H4 (cell line): ENCODE data around the gene SLC25A41. TPM values are rescaled to one million over a fixed set of nuclear protein-coding genes. Genes with fewer than 3 reads are reported as not detected.

Source experiments
- DNase-seq: peaks from one replicate; pipeline ENCODE4 v3.0.0-alpha.2; 2015; ENCODE audit warnings: low spot score
- total RNA-seq: library from RNA; depleted of rRNA; stranded (reverse); fragments of >200 nt; shearing (Covaris generic); gene quantifications from 2 replicates; pipeline ENCODE4 v1.2.3, GENCODE V29; 2014

The SLC25A41 gene
- total RNA-seq, 1 experiment from 2014 or later, result not detected

DNA sequence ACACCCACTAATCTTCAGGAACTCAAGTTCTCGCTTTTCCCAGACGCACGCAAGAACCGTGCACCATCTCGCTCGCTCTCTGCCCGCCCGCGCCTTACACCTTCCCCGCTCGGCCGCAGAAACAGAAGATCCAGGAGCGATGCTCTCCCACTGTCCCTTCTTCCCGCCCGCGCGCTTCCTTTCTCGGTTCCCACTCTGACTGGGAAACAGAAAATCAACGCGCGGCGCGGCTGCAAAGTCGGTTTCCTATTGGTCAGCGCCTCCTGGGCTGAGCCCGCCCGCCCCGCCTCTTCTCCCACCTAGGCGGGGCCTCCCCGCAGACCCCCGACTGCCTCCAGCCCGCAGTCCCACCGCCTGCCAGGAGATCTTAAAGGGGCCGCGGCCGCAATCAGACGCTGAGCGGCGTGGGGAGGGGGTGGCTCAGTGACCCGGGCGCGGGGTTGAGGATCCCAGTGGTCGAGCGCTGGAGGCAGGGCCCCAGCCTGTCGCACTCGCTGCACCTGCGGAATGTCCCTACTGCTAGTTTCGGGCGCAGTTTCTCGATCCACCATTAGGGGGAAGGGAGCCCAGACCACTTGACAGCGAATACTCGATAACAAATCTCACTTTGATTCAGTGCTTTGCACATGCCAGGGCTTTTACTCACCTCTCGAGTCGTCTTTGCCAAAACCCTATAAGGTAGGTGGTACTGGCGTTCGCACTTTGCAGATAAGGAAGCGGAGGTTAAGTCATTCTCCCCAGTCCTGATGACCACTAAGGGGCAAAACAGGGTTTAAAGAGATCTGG, 26.7 kb upstream of the SLC25A41 start:
- peak; percentile 92 for DNase-seq

DNA sequence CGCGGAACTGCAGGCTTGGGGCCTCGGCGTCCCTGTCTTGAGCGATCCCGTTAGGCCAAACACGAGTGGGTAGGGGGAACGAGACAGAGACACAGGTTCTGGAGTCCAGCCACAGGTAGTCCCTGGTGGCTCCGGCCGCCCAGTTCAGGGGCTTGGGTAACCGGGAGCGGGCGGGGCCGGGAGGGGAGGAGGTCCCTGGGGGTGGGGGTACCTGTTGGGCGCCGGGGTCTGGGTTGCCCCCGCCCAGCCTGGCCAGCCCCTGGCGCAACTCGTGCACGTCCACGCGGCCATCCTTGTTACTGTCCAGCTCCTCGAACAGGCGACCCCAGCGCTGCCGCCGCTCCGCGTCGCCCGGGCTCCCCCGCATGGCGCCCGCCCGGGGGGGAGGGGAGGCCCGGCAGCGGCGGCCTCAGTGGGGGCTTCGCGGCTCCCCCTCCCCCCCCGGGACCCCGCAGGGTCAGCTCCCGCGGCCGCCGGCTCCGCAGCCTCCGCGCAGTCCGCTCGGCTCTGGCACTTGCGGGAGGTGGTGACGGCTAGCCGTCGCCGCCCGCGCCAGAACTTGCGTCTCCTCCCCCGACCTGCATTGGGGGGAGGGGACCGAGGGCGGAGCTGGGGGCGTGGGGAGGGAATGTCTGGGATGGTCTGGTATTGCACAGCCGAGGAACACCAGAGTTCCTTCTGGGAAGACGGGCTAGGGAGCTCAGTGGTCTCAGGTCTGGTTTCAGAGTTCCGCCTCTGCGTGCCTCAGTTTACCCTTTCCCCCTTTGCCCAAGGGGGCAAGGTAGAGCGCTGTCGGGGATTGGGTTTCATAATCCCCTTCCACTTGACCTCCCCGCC, 25.9 kb upstream of the SLC25A41 start, which contains the start of gene SLC25A23:
TSS of gene SLC25A23 (minus strand) at position 531 of the 837 bp plus-strand sequence. CDS start at position 367, 164 bp downstream.
- DNase-seq, result peak; percentile 53

DNA sequence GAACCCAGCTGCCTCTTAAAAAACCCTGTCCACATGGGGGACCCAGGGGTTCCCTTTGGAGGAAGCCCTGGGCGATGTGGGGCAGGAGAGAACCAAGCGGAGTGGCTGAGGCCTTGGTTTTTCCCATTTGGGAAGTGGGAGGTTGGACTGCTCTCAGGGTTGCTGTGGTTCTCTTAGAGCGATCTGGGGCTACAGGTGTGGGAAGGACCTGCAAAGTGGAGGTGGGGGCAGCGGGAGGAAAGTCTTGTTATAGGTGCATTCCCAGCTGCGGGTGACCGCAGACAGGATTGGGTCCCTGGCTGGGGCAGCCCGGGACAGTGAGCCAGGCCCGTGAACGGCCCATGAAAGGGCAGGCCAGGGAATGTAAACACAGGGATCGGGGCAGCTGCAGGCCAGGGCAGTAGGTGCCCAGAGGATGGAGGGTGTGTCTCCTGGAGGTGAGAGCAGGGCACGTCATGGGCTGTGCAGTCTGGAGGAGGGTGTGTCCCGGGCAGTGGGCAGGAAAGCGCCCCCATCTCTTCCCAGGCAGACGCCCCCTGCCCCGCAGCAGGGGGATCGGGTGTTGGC, 25.2 kb upstream of the SLC25A41 start:
- DNase-seq, result no peak

DNA sequence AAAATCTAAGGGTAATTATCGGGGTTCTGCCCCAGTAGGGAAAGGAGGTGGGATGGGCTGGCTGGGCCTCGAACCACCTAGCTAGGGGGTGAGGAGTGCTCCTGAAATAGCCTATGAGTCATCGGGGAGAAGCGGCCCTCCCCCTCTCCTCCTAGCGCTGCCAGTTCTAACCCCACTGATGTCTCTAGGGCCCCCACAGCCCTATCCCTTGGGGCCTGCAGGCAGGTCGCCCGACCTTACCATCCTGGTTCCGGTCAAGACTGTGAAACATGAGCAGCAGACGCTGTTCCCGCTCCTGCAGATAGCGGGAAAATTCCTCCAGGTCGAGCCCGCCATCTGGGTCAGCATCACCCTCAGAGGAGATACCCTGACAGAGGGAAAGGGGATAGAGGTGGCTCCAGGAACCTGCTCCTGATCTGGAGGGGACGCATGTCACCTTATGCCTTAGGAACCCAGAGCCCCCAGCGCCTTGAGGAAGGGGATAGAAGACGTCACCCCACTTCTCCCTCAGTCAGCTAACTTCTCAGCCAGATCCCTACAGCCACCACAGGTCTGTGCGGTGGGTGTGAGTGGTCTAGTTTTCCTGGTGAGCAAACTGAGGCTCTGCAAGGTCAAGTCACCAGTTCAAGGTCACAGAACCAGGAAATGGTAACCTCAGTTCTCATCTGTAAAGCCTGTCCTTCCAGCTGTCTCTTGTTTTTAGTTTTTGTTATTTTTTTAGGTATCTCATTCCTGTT, 24.6 kb upstream of the SLC25A41 start:
- DNase-seq, result no peak

DNA sequence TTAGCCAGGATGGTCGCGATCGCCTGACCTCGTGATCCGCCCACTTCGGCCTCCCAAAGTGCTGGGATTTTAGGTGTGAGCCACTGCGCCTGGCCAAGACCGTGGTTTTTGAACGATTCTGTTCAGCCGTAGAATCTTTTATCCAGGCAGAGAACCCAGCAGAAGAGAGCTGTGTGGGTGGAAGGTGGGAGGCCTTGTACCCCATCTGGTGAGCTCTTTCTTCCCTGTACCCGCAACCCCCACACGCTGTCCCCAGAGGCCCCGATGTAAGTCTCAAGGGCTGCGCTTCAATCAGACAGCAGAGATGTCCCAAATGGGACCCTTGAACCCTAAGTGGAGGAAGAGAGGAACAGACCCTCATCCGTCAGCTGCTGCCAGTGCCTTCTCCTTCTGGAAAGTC, 22.4 kb upstream of the SLC25A41 start:
- DNase-seq, result no peak

DNA sequence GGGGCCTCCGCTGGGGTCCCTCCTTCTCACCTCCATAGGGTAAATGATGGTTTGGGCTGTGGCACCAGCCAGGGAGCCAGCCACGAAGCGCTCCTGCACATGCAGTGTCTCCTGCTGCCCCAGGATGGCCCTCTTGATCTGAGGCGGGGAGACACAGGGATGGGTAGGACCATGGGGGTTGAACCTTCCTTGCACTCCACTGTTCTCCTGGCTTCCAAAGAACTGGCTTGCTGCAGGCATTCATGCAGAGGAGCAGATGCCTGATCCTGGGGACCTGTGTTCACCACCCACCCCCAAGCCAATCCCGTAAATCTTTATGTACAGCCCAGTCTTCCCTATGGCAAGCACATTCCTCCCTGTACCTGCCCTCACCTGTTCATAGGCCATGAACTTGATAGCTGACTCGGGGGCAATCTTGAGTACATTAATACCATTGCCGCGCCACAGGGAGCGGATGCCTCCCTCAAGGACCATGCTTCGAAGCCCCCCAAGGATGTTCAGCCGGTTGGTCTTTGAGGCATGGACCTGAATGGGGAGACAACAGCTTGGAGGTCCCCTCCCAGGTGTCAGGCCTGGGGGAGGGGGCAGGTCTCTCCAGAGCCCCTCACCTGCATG, 20.5 kb upstream of the SLC25A41 start:
- DNase-seq, result no peak

DNA sequence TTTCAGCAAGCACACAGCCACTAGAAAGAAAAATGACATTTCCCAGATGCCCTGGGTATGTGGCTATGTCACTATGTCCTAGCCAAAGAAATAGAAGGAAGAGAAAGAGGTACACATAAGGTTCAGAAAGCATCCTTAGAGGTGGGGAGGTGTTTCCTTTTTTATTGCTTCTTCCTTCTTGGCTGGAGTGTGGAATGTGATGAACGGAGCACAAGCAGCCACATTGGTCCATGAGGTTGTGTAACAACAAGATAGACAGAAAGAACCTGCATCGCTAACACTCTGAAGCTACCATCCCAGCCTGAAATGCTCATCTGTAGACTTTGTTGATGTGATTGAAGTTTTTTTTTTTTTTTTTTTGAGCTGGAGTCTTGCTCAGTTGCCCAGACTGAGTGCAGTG, 19.3 kb upstream of the SLC25A41 start:
- no peak for DNase-seq

DNA sequence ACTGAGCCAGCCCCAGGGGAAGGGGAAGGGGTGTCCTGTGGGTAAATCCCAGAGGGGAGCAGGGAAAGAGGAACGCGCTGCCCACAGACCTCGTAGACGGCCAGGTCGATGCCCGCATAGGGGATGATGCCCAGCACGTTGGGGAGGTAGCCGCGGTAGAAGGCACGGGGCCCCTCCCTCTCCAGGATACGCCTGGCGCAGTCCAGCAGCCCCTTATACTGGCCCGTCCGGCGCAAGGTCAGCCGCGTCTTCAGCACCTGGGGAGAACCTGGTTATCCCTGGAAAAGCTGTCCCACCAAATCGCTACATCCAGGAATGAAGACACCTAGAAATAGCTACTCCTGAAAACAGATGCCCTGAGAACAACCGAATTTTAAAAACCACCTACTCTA, 18.7 kb upstream of the SLC25A41 start:
- no peak for DNase-seq

DNA sequence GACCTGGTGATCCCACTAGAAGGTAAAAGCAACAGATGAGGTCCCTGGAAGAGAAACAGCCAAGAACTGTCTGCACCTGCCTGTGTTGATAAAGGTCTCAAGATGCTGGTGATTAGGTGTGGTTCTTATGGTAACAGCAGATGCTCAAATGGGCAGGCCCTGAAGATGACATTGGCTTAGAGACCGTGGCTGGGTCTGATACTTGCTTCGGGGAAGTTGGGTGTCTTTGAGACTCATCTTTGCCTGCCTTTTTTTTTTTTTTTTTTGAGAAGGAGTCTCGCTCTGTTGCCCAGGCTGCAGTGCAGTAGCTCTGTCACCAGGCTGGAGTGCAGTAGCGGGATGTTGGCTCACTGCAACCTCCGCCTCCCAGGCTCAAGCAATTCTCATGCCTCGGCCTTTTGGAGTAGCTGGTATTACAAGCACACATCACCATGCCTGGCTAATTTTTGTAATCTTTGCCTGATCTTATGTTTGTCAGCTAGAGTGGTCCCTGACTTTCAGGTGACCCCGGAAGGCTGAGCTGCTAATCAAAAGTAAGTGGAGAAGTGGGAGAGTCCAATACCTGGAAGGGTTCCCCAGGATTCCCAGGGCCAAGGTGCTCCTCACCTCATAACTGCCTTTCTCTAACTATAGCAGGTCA, 18.1 kb upstream of the SLC25A41 start:
- no peak for DNase-seq

DNA sequence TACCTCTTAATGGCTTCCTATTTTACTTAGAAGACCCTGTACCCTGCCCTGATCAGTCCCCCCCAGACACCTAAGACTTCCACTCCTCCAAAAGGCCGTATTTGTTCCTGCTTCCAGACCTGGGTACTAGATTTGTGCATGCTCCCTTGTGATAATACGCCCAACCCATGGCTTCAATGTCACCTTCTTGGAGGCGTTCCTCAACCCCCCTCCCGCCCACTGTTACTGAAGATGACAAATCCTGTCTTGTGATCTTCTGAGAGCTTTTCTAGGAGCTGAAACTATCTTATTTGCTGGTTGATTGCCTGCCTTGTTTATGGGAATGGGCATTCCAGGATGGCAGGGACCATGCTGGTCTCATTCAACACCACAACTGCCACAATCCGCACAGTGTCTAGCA, 16.6 kb upstream of the SLC25A41 start:
- no peak for DNase-seq

DNA sequence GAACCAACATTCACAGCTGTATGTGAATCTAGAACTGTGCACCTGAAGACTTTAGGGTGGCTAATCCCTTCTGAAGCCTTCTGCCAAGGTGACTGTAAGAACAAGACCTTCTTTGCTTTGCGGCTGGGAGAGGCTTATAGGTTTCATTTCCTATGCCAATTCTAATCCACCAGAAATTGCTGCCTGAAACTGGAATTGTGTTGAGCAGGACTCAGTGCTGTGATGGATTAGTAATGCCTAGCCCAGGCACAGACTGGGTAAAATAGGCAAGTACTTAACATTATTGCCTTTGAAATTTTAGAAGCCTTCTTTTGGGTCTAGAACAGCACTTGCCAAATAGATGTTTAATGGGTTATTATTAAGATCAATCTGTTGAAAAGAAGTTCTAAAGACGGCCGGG, 14.5 kb upstream of the SLC25A41 start:
- no peak for DNase-seq

DNA sequence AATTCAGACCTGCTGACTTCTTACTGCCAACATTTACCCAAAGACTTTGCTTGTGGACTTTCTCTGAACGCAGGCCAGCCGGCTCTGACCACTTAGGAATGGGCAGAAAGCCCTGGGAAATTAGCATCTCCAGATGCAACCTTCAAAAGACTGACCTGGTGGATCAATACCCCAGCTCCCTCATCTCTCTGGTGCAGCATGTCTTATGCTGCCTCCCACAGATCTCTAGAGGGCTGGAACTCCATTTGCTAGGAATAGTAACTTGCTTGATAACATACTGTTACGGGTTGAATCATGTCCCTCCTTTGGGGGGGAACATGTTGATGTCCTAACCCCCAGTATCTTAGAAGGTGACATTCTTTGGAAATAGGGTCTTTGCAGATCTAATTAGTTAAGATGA, 12.9 kb upstream of the SLC25A41 start:
- no peak for DNase-seq

DNA sequence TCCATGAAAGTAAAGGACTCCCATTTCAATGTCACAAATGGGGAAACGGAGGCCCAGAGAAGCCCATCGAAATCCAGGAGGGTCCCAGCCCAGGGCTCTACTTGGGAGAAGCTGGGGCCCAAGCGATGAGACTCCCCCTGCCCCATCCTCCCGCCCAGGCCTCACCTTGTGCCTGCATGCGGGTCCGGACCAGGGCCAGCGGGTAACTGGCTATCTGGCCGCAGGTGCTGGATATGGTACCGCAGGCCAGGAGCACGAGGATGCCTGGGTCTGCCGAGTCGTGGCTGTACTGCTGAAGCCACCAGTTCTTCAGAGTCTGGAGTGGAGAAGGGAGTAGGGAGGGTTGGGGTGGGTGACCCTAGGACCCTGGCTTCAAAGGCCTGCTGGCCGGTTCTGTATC, 10.4 kb upstream of the SLC25A41 start:
- DNase-seq, result no peak

DNA sequence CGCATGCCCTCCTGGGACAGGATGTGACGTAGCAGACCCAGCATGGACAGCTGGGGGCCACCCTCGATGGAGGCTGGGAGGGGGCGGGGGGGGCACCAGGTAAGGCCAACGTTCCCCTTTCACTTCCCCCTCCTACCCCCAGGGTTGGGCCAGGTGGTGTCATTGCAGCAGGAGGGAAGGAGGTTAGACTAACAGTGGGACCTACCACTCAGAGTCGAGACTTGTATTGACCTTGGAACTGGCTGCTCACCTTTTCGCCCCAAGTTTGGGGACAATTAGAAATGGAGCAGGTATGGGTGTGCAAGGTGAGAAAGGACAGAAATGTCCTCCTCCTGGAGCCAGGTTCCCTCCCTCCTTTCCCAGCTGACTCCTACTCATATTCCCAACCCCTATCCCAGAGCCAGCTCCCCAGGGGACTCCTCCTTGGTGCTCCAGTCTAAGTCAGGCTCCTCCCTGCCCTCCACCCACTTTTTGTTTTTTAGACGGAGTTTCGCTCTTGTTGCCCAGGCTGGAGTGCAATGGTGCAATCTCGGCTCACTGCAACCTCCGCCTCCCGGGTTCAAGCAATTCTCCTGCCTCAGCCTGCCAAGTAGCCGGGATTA, 8.6 kb upstream of the SLC25A41 start:
- no peak for DNase-seq

DNA sequence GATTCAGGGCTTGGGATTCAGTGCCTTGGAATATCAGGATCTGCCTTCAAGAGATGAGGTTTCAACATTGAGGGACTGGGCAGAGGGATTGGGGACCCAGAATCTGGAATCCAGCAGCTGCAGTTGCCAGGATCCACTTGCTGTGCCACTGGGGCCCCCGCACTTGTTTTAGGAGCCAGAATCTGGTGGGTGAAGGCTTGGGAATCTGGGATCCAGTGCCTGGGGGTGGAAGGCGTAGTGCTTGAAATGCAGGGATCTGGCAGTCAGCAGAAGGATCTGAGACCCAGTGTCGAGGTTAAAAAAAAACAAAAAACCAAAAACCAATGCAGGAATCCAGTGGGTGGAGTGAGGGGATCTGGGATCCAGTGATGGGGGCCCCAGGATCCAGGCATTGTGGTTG, 7.3 kb upstream of the SLC25A41 start:
- no peak for DNase-seq

DNA sequence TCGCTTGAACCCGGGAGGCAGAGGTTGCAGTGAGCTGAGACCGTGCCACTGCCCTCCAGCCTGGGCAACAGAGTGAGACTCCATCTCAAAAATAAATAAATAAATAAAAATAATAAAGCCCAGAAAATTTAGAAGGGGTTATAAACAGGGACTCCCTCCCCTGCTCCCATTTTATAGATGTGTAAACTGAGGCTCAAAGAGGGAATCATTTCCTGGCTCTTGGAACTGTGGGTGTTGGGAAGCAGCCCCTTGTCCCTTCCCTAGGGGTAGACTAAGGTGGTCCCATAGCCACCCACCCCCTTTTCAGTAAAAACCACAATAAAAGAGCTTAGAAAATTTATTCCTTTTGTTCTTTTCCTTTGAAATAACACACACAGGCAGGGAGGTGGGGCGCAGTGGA, 6.2 kb upstream of the SLC25A41 start:
- DNase-seq, result no peak

DNA sequence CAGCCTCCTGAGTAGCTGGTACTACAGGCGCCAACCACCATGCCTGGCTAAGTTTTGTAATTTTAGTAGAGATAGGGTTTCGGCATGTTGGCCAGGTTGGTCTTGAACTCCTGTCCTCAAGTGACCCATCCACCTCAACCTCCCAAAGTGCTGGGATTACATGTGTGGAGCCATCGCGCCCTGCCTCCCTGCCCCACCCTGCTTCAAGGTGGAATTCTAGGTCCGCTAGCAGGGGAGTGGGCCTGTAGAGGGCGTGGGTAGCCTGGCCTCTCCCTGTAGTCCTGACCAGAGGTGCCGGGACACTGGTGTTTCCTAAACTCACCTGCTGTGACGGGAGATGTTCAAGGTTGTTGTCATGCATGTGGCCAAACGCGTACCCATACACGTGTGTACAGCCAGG, 398 bp downstream of the SLC25A41 start:
- DNase-seq, result no peak

DNA sequence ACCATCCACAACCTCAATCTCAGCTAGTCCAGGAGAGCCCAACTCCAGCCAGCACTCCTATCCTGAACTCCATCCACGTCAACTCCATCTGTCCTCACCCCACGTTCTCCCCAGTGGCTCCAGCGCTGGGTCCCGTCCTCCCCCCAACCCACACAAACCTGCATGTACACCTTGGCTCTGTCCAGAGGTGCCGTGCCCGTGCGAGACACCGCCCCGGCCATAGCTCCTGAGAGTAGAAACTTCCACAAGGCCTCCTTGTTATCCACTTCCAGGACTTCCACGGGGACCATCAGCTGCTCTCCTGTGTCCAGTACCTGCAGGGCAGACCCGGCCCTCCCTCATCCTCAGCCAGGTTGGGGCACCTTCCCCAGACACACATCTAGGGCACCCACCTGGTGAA, 1.7 kb downstream of the SLC25A41 start:
- DNase-seq, result no peak

DNA sequence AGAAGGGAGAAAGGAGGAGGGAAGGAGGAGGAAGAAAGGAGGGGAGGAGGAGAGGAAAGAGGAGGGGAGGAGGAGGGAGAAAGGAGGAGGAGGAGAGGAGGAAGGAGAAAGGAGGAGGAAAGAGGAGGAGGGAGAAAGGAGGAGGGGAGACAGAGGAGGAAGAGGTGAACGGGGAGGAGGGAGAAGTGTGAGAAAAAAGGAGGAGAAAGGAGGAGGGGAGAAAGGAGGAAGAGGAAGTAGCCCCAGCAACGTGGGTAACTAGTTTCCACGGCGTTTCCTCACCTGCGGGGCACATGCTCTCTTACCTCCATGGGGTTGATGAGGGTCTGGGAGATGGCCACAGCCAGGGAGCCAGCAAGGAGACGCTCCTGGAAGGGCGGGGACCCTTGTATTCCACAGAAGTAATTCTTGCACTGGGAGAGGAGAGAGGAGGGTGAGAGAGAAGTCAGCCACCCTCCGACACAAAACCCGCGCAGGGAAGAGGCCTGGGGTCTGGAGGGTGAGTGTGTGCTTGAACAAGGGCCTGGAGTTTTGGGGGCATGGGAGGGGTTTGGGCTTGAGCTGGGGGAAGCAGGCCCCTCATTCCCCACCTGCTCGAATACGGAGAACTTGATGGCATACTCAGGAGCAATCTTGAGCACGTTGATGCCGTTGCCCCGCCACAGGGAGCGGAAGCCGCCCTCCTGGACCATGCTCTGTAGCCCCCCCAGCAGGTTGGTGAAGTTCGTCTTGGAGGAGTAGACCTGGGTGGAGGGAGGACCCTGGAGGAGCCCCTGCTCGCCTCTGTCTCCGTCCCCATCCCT, 3.9 kb downstream of the SLC25A41 start:
- DNase-seq, result no peak
